A549 (cell line): ENCODE results near the gene ADD2.

ENCODE experiments used
- CHD2 ChIP-seq: fragments of 150-350 bp; IDR thresholded peaks from 2 replicates; pipeline ENCODE4 v1.6.1; 2014; ENCODE audit warnings: low read length; ENCODE audit not compliant: partially characterized antibody
- PHF8 ChIP-seq: fragments of 200-600 bp; sonication (generic); IDR thresholded peaks from 2 replicates; pipeline ENCODE4 v1.6.1; 2016; ENCODE audit warnings: low read depth, mild to moderate bottlenecking, antibody characterized with exemption, moderate library complexity, borderline replicate concordance
- TF ChIP-seq, protein P1 (sequence below): fragments of >200 bp; sonication (Bioruptor Twin); formaldehyde crosslinking; IDR thresholded peaks from 3 replicates; pipeline ENCODE4 v1.5.1; 2016

DNA sequence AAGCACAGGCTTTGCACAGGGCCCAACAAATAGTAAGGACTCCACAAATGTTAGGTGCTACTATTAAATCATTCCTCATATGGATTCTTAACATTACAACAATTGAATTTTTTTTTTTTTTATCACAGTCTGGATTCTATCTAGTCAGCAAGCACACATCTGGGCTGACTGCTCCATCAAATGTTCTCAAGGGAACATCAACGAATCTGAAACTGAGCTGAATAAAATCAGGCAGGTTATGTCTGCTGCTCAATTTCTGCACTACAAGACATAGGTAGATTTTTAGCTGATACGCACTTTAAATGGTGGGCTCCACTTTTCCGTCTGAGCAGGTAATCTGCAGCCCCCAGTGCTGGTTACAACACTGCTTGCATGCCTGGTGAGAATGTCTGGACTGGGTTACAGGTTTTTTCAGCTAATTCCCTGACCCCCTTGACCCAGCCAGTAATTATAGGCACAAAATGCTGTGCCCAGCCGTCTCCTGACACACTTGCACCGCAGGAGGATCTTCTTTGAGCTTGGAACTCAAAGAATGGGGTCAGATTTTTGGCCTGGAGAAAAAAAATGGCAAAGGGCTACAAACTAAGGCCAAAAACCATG lies 44.6 kb downstream of the ADD2 start:
- TF ChIP-seq CHD2, result no peak
- no peak for TF ChIP-seq PHF8
- TF ChIP-seq, protein P1, sequence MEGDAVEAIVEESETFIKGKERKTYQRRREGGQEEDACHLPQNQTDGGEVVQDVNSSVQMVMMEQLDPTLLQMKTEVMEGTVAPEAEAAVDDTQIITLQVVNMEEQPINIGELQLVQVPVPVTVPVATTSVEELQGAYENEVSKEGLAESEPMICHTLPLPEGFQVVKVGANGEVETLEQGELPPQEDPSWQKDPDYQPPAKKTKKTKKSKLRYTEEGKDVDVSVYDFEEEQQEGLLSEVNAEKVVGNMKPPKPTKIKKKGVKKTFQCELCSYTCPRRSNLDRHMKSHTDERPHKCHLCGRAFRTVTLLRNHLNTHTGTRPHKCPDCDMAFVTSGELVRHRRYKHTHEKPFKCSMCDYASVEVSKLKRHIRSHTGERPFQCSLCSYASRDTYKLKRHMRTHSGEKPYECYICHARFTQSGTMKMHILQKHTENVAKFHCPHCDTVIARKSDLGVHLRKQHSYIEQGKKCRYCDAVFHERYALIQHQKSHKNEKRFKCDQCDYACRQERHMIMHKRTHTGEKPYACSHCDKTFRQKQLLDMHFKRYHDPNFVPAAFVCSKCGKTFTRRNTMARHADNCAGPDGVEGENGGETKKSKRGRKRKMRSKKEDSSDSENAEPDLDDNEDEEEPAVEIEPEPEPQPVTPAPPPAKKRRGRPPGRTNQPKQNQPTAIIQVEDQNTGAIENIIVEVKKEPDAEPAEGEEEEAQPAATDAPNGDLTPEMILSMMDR, result no peak
